Measurements from ENCODE around the gene ERC1.

Gene ERC1

DNA sequence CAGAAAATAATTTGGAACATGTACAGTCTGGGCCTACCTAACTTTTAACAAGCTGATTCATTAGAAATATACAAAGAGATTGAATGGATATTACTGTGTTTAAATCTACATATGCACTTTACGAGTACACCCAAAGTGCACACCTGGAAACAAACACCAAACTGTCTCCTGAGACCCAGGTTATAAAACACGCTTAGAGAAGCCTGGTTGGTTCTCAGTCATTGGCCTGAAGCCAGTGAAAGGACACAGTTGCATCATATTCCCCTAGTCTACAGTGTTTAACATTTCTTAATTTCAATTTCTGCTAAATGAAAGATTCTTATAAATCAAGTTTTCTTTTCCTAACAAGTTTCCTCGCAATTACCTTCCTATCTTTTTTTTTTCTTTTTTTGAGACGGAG is 393.9 kb downstream of the ERC1 start:
- DNase-seq (ENCODE audit: low read depth in 2 of 2), result no peak

GRCh38 chr12:1391722-1392121 is 400.7 kb downstream of the ERC1 start:
- DNase-seq (ENCODE audit: low read depth in 2 of 2), result no peak

- DNase-seq (ENCODE audit: low read depth in 2 of 2), result no peak
Observed at GRCh38 chr12:1395421-1395955, 404.5 kb downstream of the ERC1 start.

DNA sequence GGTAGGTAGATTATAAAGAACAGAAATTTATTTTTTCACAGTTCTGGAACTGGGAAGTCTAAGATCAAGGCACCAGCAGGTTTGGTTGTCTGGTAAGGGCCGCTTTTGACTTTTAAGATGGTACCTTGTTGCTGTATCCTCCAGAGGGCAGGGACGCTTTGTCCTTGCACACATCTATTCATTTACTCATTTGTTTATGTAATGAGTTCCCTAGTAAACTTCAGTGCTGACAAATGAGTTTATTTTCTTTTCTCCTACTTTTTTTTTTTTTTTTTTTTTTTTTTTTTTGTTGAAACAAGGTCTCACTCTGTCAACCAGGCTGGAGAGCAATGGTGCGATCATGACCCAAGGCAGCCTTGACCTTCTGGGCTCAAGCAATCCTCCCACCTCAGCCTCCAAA is 407.6 kb downstream of the ERC1 start:
- no peak for DNase-seq (ENCODE audit: low read depth in 2 of 2)

DNA sequence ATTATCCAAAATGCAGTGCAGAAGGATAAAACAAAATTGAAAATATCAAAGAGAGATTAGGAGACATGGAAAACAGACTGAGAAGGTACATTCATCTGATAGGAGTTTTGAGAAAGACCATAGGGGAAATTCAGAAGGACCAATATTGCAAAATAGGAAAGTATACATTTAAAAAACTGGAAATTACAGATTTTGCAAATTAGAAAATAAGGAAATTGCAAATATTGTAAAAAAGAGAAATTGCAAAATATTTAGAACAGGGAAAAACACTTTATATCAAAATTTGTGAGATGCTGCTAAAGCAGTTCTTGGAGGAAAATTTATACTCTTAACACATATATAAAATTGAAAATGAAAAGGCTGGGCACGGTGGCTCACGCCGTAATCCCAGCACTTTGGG is 410.9 kb downstream of the ERC1 start:
- no peak for DNase-seq (ENCODE audit: low read depth in 2 of 2)

- DNase-seq (ENCODE audit: low read depth in 2 of 2), result no peak
Observed at GRCh38 chr12:1403417-1403816, 412.4 kb downstream of the ERC1 start.

DNA sequence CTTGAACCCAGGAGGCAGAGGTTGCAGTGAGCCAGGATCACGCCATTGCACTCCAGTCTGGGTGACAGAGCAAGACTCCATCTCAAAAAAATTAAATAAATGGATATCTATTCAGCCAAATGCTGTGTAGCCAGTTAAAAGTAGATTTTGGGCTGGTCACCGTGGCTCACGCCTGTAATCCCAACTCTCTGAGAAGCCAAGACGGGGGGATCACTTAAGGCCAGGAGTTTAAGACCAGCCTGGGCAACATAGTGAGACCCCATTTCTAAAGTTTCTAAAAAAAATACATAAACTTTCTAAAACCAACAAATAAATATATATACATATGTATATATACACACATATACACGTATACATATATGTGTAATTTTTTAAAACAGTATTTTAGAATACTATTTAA is 414.6 kb downstream of the ERC1 start:
- no peak for DNase-seq (ENCODE audit: low read depth in 2 of 2)

DNA sequence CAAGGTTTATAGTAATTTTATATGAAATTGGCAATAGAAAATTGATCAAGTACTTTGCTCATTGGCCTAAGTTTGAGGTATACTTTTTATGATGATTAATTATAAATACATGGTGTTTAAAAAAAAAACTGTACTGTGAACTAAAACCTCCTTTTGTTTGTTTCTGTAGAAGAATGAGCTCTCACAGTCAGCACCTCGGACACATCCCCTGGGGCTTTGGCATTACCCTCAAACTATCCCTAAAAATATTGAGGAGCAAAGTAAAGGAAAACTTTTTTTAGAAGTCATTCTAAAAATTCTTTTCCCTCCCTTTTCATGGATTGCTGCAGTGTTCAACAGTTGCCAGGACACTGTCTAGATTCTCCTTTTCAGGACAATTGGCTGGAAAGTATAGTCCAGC is 419.8 kb downstream of the ERC1 start:
- DNase-seq (ENCODE audit: low read depth in 2 of 2), result no peak

DNA sequence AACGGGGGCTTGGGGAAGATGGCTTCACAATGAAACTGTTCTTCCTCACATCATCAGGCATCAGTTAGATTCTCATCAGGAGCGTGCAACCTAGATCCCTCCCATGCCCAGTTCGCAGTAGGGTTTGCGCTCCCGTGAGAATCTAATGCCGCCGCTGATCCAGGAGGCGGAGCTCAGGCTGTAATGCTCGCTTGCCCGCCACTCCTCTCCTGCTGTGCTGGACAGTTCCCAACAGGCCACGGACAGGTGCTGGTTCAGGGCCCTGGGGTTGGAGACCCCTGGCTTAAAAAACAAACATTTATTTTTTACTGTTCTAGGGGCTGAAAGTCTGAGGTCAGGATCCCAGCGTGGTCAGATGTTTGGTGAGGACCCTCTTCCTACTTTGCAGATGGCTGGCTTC is 422.9 kb downstream of the ERC1 start:
- no peak for DNase-seq (ENCODE audit: low read depth in 2 of 2)

GRCh38 chr12:1418144-1418543 is 427.1 kb downstream of the ERC1 start:
- no peak for DNase-seq (ENCODE audit: low read depth in 2 of 2)

GRCh38 chr12:1419849-1420371 is 428.9 kb downstream of the ERC1 start:
- no peak for DNase-seq (ENCODE audit: low read depth in 2 of 2)

DNA sequence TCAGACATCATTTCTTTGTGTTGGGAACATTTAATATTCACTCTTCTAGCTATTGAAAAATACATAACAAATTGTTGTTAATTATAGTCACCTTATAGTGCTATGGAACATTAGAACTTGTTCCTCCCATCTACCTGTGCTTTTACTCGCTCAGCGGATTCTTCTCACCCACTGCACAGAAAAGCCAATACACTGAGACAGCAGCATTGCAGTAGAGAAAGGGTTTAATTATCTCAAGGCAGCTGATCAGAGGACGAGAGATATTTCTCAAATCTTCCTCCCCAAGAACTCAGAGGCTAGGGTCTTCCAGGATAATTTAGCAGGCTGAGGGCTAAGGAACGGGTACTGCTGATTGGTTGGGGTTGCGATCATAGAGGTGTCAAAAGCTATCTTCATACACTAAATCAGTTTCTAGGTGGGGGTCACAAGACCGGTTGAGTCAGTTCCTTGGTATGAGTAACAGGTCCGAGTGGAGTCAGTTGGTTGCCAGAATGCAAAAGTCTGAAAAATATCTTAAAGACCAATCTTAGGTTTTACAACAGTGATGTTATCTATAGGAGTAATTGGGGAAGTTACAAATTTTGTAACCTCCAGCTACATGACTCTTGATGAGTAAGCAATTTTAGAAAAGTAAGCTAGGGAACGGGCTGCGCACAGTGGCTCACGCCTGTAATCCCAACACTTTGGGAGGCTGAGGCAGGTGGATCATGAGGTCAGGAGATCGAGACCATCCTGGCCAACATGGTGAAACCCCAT is 430.2 kb downstream of the ERC1 start:
- DNase-seq (ENCODE audit: low read depth in 2 of 2), result no peak

GRCh38 chr12:1422604-1423315 is 431.7 kb downstream of the ERC1 start:
- DNase-seq (ENCODE audit: low read depth in 2 of 2), result no peak

- DNase-seq (ENCODE audit: low read depth in 2 of 2), result no peak
Observed at GRCh38 chr12:1424674-1425395, 433.8 kb downstream of the ERC1 start.

DNA sequence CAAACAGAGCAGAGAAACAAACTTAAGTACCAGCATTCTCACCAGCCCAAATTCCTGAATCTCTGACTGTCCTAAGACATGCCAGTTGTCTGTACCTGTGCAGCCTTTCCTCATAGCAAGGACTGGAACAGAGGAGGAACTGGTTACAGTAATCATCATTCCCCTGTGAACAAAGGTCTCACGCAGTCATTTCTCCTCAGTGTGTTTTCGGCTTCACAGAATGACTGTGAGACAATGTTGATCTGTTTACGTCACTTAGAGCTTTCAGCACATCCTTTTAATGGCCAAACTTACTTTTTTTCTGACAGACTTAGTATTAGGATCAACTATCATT is 434.3 kb downstream of the ERC1 start:
- DNase-seq (ENCODE audit: low read depth in 2 of 2), result no peak

DNA sequence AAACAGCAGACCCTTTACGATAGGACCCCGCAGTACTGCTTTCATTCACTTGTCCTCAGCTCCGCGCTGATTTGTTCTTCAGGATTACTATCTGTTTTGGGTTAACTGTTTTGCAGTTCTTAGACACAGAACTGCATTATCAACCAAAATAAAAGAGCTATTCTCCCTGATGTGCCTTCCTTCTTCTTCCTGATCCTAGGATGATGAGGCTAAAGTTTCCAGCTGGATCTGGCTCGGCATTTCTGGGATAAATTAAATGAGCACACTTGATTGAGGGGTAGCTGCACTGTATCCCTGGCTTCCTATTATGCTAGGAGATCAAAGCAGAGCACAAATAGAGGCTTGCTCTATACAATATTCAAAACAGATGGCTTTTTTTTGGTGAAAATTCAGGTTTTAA is 437.6 kb downstream of the ERC1 start:
- DNase-seq (ENCODE audit: low read depth in 2 of 2), result no peak

DNA sequence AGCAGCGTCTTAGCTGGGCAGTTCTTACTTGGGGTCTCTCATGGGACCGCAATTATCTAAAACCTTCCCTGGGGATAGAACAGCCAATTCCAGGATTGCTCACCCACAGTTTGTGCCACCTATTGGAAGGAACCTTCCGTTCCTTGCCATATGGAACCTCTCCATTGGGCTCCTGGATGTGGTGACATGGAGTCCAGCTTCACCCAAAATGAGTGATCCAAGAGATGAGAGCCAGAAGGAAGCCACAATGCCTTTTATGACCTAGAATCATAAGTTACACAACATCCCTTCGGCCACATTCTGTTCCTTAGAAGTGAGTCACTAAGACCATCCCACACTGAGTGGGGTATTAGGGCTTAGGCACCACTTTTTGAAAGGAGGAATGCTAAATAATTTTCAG is 439.0 kb downstream of the ERC1 start:
- no peak for DNase-seq (ENCODE audit: low read depth in 2 of 2)

DNA sequence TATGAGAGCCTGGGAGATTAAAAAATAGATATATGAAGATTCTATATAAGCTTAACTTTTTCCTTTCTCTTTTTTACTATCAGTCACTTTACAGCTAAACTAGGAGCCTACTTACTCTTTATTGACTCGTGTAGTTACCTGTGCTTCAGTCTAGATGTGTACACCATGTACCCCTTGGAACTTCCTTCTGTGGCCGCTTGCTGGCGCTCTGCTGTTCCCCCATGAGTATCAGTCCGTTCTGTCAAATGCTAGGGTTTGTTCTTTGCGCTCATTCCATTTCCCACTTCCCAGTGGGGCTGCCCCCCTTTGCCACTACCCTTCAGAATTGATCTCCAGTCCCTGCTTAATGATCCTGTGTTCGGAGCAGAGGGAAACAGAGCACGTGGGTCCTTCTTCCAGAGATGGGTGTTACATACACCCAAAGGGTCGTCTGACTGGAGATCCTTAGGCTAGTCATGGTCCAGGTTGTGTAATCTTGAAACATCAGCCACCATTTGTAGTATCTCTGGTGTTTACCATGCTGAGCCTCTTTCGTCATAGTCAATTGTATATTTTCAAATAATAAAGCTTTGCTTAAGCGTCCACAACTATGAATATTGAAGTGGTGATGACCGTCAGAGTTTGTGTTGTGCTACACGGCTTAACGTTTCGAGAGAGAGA is 443.4 kb downstream of the ERC1 start:
- DNase-seq (ENCODE audit: low read depth in 2 of 2), result no peak

DNA sequence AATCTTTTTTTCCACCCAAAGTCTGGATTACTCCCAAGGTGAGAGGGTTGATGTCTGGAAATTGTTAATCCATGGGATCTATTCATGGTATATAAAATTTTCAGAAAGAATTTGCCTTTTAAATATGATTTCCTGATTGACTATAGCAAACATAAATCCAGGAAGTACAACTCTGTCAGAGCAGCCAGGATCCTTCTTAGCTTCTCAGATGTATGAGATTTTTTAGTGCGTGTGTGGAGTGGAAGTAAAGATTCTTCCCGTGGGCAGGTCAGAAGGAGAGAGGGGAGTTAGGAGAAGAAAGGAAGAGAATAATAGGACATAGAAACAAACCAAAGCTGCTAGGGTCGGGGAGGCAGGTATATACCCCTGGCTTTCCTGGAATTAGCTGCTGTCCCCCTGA is 444.0 kb downstream of the ERC1 start:
- DNase-seq (ENCODE audit: low read depth in 2 of 2), result no peak

GRCh38 chr12:1435456-1435855 is 444.4 kb downstream of the ERC1 start:
- no peak for DNase-seq (ENCODE audit: low read depth in 2 of 2)

DNA sequence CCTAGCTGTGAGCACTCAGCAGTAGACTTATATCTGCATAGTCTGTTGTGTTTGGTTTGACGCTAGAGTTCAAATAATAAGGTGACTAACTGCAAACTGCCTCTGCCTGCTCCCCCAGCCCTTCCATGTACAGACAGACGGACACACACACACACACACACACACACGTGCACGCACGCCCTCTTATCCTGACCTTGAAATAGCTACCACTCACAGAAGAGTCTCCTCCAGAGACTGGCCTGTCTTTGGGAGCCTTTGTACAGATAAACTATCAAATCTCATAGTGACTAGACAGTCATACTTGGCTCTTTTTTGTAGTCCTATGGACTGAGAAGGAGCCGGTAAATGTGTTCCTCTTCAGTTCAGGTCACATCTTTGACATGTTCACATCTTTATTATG is 445.0 kb downstream of the ERC1 start:
- DNase-seq (ENCODE audit: low read depth in 2 of 2), result no peak

DNA sequence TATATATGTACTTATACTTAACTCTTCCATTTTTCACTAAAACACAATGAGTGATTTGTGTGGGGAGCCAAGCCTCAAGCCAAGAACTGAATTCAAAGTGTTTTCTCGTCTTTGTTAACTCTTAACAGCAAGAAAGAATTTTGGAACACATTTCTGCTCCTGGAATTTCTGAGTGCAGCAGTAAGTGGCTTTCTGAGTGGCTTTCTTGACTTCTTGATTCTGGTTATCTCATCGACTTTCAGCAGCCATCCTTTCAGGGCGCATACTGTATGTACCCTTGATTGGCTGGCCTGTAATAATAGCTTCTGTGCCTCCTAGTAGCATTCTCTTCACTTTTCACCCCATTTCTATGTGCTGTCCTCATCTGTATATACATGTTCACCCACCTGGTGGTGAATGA is 446.0 kb downstream of the ERC1 start:
- DNase-seq (ENCODE audit: low read depth in 2 of 2), result no peak
